EL (cell line): ENCODE measurements around the gene AHDC1.
"Not testable (repeated sequence)": the region's sequence is repeated elsewhere in the genome, so short reads cannot be mapped to it uniquely, and the experiment has no call there.

Source experiments
- DNase-seq: peaks from one replicate; pipeline ENCODE4 v3.0.0-alpha.2; 2016

AHDC1 gene

GRCh38 chr1:27561124-27561899 is 42.6 kb downstream of the AHDC1 start:
- DNase-seq: no peak

GRCh38 chr1:27560268-27561123 is 43.4 kb downstream of the AHDC1 start:
- DNase-seq: no peak

- no peak for DNase-seq
Measured at GRCh38 chr1:27559466-27560030, 44.4 kb downstream of the AHDC1 start.

GRCh38 chr1:27557596-27558340 is 46.2 kb downstream of the AHDC1 start:
- DNase-seq: peak; percentile 67

GRCh38 chr1:27556781-27557595 is 47.0 kb downstream of the AHDC1 start:
- peak; percentile 98 for DNase-seq

- no peak for DNase-seq
Measured at GRCh38 chr1:27556435-27556780, 47.5 kb downstream of the AHDC1 start.

- peak; percentile 43 for DNase-seq
Measured at GRCh38 chr1:27555700-27556424, 48.1 kb downstream of the AHDC1 start.

GRCh38 chr1:27554759-27555699 is 48.9 kb downstream of the AHDC1 start:
- DNase-seq: no peak

GRCh38 chr1:27554293-27554692 is 49.7 kb downstream of the AHDC1 start:
- DNase-seq: no peak

GRCh38 chr1:27553823-27554222 is 50.1 kb downstream of the AHDC1 start:
- not testable (repeated sequence) for DNase-seq

GRCh38 chr1:27552911-27553420 is 51.0 kb downstream of the AHDC1 start:
- no peak for DNase-seq

- DNase-seq: no peak
Measured at GRCh38 chr1:27551953-27552312, 52.0 kb downstream of the AHDC1 start.

- DNase-seq: no peak
Measured at GRCh38 chr1:27551170-27551952, 52.6 kb downstream of the AHDC1 start.

- DNase-seq: no peak
Measured at GRCh38 chr1:27550510-27551169, 53.3 kb downstream of the AHDC1 start.

- no peak for DNase-seq
Measured at GRCh38 chr1:27549807-27550408, 54.0 kb downstream of the AHDC1 start.

GRCh38 chr1:27548858-27549719 is 54.9 kb downstream of the AHDC1 start:
- no peak for DNase-seq

GRCh38 chr1:27548136-27548853 is 55.6 kb downstream of the AHDC1 start:
- DNase-seq: no peak
